ENCODE measurements around the gene EFNA3.
A peak's percentile ranks its signal among the peaks of the same experiment; 100 is the strongest.

Gene EFNA3

GRCh38 chr1:155048449-155049334 is 29.9 kb upstream of the EFNA3 start:
- DNase-seq (ENCODE audit: low read depth): no peak

- no peak for DNase-seq (ENCODE audit: low read depth)
Observed at GRCh38 chr1:155049651-155050559, 28.7 kb upstream of the EFNA3 start.

DNA sequence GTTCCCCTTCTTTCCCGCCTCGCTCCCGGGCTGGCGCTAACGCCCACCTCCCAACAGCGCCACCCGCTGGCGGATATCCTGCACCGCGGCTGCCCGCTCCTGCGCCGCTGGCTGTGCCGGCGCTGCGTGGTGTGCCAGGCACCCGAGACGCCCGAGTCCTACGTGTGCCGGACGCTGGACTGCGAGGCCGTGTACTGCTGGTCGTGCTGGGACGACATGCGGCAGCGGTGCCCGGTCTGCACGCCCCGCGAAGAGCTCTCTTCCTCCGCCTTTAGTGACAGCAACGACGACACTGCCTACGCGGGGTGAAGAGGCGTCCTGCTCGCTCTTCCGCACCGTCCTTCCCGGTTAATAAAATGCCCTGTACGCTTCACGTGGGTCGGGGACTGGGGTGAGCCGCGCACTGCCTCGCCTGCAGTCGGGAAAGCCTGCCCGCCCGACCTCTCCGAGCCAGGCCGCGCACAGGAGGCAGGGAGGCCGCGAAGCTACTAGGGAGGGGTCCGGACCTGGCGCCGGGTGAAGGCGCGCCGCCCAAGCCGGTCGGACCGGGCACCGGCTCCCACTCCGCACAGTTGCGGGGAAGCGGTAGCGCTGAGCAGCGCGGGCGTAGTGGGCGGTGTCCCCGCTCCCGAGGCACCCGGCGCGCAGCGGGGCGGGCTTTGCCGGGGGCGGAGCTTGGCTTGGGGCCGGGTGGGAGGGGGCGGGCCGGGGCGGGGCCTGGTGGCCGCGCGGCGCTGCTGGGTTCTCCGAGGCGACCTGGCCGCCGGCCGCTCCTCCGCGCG is 27.9 kb upstream of the EFNA3 start, which contains the start of gene ADAM15:
Gene ADAM15, plus strand, starts transcription at position 757 of the 782 bp plus-strand sequence. CDS start 71 bp downstream, outside the sequence.
- peak; percentile 75 for DNase-seq (ENCODE audit: low read depth)

GRCh38 chr1:155051342-155051776 is 27.3 kb upstream of the EFNA3 start:
- DNase-seq (ENCODE audit: low read depth): no peak

DNA sequence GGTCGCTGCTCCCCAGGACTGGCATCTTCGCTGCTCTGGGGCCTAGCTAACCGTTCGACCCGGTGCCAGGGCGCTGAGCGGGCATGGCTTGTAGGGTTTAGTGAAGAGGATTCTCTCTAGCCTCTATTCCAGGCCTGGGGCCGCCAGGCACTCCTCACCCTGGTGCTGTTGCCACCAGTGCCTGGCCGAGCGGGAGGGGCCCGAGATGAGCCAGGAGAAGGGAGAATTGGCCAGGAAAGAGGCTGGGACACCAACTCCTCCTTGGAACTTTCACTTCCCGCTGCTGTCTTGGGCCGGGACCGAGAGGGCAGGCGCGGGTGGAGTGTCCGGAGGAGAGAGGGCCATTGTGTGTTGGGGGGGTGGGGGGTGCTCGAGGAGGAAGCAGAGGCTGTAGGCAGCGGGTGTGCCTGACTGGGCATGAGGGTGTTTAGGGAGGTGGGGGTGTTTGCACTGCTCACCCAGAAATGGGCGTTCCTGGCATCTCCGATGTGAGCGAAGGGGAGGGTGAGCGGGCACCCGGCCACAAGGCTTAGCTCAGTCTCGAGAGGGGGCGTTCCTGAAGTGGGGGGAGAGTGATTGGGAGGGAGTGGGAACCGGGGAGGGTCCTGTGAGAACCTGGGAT is 26.7 kb upstream of the EFNA3 start:
- peak; percentile 9 for DNase-seq (ENCODE audit: low read depth)

DNA sequence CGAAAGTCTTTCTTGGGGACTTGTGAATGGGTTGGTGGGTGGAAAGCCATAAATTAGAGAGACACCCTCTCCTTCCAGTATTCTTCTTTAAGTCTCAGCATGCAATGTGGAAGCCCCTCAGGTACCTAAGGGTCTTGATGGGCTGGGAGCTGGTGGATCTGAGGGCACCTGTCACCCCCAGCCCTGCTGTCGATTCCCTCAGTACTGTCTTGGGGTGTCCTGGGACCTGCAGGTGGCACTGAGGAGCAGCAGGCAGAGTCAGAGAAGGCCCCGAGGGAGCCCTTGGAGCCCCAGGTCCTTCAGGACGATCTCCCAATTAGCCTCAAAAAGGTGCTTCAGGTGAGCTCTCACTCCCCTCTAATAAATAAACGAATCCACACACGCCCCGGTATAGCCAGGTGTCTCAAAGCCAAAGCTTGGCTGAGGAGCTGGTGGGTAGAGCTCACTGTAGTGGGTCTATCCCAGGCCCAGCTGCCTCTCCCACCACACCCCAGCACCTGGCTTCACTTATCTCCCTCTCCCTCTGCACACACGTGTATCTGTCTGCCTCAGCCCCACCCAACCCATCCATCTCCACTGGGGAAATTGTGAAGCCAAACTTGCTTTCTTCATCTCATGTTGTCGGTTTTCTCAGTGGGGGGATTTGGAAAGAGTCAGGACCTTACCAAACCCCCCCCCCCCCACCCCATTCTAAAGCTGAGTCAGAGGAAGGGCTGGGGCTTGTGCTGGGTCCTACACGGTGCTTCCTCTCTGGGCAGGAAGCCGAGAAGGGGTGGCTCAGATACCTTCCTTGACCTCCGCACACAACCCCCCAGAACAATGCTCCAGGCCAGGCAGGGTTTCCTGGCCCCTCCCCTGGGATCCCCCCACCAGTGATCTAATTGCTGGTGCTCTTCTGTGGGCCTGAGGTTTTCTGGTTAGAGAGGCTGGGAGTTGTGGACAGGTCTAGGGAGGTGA is 25.9 kb upstream of the EFNA3 start:
- DNase-seq (ENCODE audit: low read depth): no peak

DNA sequence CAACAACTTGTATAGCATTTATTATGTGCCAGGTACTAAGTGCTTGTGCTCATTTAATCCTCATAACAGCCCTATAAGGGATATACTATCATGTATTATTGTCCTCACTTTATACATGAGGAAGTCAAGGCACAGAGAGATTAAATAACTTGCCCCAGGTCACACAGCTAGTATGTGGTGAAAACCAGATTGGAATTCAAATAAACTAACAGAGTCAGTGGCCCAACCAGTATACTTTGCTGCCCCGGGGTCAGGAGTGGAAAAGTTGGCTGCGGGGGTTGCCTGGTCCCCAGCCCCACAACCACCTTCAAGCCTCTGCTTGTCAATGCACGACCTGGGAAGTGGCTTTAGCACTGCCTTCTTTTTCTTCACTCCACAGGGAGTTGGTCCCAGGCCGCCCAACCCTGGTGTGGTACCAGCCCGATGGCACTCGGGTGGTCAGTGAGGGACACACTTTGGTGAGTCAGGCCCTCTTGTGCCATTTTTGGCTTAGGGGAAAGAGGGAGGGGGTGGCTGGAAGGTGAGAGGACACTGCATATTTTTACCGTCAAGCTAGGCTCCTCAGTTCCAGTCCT is 25.0 kb upstream of the EFNA3 start:
- no peak for DNase-seq (ENCODE audit: low read depth)

DNA sequence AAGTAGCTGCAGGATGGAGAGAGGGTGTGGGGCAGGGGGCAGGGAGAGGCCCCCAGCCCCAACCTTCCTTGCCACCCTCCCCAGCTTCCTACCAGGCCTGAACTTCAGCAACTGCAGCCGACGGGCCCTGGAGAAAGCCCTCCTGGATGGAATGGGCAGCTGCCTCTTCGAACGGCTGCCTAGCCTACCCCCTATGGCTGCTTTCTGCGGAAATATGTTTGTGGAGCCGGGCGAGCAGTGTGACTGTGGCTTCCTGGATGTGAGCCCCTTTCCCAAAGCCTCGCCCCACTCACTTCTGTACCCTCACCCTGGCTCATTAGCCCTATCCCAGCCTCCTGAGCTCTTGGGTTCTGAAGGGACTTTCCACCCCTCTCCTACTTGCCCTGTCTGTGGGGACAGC is 21.5 kb upstream of the EFNA3 start:
- DNase-seq (ENCODE audit: low read depth): no peak

DNA sequence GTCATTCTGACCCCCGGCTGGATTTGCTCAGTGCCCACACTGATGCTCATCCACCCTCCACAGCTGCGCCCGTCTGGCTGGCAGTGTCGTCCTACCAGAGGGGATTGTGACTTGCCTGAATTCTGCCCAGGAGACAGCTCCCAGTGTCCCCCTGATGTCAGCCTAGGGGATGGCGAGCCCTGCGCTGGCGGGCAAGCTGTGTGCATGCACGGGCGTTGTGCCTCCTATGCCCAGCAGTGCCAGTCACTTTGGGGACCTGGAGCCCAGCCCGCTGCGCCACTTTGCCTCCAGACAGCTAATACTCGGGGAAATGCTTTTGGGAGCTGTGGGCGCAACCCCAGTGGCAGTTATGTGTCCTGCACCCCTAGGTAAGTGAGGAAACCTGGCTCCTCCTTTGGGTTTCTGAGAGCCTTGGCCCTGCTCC is 20.8 kb upstream of the EFNA3 start:
- no peak for DNase-seq (ENCODE audit: low read depth)

- no peak for DNase-seq (ENCODE audit: low read depth)
Observed at GRCh38 chr1:155060736-155061135, 17.9 kb upstream of the EFNA3 start.

DNA sequence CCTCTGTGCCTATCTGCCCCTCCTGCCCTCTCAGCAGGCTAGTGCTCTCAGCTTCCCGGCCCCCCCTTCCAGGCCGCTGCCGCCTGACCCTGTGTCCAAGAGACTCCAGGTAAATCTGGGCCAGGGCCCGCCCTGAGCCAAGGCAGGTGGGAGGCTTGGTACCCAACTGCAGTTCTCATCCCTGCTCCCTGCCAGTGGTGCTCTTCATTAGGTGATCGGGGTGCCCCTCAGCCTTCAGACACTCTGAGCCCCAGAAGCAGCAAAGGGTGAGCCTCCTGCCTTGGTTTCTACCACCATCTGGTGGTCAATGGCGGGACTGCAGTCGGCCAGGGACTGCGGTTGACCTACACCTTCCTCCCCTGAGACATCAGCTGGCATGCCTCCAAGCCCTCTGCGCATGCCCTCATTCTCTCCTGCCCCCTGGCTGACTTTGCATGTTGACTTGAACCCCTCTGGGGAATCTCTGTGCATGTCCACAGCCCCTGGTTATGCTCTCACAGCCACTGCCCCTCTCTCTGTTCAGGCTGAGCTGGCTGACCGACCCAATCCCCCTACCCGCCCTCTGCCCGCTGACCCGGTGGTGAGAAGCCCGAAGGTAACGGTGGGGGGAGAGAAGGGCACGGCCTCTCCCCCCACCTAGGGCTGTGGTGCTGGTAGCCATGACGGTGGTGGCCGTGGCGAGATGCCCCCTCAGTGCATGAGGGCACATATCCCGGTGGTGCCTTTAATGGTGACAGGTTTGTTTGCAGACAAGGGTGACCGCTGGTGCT is 17.1 kb upstream of the EFNA3 start:
- DNase-seq (ENCODE audit: low read depth): peak; percentile 89

- no peak for DNase-seq (ENCODE audit: low read depth)
Observed at GRCh38 chr1:155062151-155062686, 16.4 kb upstream of the EFNA3 start.

DNA sequence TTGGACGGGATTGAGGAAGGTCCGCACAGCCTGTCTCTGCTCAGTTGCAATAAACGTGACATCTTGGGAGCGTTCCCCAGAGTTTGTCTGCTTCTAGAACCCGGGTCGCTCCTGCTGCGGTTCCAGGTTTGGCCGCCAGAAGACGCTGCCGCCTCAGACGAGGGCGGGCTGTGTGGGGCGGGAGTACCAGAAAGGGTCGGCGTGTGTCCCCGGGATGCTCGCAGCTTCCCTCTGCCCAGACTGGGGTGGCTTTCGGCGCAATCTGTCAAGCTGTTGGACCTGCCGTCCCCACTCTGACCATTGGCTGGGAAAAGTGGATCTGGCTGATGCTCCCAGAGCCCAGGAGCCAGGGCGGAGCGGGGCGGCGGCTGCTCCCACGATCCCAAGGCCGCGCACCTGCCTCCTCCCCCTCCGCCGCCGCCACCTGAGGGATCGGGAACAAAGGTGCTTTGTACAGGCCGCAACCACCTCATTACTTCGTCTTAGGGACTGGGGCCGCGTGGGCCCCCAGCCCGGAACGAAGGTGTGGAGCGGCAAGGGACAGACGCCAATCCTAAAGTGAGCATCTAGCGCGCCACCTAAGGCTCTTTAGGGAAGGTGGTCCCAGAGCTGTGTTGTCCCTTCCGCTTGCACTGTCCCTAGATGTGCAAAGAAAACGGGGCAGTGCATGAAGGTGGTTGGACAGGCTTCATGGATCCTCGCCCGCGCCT is 15.8 kb upstream of the EFNA3 start:
- peak; percentile 55 for DNase-seq (ENCODE audit: low read depth)

GRCh38 chr1:155063550-155064110 is 15.0 kb upstream of the EFNA3 start, which contains the start of gene EFNA4:
TSS of gene EFNA4 (plus strand) at chr1:155063740. CDS start at chr1:155063824, 84 bp downstream.
- DNase-seq (ENCODE audit: low read depth): peak; percentile 71

- no peak for DNase-seq (ENCODE audit: low read depth)
Observed at GRCh38 chr1:155064111-155064831, 14.4 kb upstream of the EFNA3 start.

DNA sequence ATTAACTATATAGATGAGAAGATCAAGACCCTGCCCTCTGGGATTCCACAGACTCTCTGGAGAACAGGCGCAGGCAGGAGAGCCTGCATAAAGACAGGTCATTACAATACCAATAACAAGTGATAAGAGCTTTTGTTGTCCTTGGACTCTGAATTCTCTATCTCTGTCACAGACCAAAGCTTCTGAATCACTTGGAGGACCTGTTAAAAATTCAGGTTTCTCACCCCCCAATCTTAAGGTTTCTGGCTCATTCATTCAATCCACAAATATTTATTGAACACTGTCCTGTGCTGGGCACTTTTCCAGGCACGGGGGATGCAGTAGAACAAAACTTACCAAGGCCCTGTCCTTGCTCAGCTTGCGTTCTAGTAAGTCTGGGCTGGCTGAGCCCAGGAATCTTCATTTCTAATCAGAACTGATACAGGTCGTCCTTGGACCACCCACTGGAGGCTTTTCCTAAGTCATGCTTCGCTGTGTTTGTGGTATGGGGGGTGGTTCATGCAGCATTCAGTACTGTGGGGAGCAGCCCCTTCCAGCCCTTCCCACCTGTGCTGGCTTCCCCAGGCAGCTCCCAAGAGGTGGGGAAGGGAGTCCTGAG is 13.7 kb upstream of the EFNA3 start:
- no peak for DNase-seq (ENCODE audit: low read depth)

DNA sequence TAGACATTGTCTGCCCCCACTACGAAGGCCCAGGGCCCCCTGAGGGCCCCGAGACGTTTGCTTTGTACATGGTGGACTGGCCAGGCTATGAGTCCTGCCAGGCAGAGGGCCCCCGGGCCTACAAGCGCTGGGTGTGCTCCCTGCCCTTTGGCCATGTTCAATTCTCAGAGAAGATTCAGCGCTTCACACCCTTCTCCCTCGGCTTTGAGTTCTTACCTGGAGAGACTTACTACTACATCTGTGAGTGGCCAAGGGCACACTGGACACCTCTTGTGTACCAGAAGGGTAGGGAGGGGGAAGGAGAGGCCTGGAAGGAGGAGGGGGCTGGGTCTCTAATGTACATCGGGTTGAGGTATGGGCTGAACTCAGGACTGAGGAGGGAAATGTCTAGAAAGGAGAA is 11.9 kb upstream of the EFNA3 start:
- no peak for DNase-seq (ENCODE audit: low read depth)

Data from activated T-helper 9 cell treated with anti-CD3 and anti-CD28 coated beads, Interleukin-2, amount 50 U/mL, for 16 hours (primary cell).